Stimulated activated CD4-positive, alpha-beta T cell treated with anti-CD3 and anti-CD28 coated beads, Interleukin-1b, Interleukin-23, amount 100 ng/mL, for 4 hours (primary cell): Measurements from ENCODE around the gene B3GLCT.

Experiments used
- DNase-seq, 2 donors: peaks; one replicate each; pipeline ENCODE4 v3.0.0-alpha.2; 2020; ENCODE audit warnings: low read depth in 2 of 2

The B3GLCT gene

DNA sequence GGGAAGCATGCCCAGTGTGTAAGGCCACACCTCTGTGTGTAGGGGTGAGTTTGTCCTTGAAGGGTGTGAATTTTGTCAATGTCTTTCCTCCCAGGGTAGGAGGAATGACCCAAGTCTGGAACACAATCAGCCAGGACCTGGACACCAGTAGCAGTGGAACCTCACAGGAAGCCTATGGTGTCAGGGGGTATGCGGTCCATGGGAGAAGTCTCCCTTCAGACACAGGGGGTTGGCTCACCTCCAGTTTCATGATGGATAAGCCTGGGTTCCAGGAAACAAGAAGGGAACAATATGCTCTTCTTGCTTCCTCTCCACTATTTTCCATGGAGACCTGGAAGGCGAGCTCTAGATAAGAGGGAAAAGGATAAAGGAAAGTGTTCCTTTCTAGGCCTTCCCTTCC lies 23.9 kb downstream of the B3GLCT start:
- no peak for DNase-seq

DNA sequence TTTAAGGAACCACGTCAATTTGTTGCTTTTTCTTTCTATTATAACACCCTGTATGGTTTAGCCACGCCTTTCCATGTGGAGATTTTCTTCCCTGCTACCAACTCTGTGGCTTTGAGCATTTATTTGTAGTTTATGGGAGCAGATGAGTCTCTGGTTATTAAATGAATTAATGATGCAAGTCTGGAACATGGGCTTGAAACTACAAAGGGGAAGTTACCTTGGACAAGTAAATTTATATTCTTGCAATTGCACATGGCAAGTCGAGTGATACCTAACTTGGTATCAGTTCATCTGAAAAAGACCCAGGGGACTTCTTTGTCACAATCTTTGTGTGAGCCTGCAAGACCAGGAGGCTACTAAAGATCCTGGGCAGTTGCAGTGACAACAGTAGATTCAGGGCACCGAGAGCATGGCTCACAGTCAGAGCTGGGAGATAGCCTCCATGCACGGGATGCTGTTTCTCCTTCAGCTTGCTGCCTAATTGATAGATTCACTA lies 24.4 kb downstream of the B3GLCT start:
- DNase-seq = no peak

DNA sequence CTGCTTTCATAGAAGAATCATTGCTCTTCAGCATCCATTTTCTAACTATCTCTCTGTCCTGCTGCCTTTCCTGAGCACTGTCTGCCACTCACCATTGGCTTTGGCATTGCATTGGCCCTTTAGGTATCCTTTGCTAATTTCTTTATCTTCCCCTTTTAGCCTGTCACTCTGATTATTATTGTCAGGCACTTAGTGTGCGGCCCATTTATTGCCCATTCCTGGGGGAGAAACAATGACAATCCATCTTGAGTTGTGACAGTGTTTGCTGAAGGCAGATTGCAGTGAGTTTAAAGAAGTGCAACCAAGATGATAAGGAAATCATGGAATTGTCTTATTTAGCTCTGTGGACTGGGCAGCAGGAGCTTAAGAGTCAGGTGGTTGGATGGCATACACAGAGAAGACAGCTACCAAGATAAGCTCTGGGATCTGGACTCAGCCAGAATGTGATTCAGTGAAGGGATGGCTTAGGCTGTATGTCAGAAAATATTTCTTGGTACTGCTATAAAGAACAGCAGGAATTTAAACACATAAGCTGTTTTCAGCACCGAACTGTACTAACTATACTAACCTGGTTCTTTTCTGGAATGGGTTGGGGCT lies 25.3 kb downstream of the B3GLCT start:
- no peak for DNase-seq

DNA sequence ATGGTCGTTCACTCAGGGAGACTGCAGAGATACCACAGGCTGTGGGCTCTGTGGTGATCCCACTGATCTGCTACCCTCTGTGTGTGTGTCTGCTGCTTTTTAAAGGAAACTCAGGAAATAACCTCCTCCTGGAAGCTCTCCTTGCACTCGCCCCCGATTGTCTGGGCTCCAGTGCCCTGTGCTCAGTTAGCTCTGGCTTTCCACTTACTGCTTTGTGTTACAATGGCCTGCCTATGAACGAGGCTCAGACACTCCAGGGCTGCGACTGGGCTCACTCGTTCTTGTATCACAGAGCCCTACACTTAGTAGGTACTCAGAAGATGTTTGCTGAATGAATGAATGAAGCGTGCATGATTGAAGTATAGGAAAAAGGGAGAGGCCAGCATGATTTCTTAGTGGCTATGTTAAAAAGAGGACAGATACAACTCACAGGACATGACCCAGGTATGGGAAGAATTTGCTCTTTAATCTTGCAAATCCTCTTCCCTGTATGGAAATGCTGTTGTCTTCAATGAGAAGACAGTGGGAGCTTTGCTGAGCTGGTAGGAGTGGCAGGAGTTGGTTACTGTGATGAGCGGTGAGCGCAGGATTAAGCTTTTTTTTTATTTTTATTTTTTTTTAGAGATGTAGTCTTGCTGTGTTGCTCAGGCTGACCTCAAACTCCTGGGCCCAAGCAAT lies 26.4 kb downstream of the B3GLCT start:
- no peak for DNase-seq

DNA sequence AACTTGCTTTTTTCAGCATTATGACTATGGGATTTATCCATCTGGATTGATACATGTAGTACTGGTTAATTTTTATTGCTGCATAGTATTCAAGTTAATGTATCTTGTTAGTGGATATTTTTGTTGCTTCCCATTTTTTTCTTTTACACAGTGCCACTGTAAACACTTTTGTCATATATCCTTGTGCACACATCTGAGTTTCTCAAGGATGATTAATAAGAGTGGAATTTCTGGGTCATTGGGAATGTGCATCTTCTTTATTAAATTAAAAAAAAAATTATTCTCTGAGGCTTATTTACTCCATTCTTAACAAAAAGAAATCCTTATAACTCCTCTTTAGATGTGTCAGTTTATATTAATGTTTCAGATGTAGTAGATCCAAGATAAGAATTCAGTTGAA lies 27.3 kb downstream of the B3GLCT start:
- no peak for DNase-seq

DNA sequence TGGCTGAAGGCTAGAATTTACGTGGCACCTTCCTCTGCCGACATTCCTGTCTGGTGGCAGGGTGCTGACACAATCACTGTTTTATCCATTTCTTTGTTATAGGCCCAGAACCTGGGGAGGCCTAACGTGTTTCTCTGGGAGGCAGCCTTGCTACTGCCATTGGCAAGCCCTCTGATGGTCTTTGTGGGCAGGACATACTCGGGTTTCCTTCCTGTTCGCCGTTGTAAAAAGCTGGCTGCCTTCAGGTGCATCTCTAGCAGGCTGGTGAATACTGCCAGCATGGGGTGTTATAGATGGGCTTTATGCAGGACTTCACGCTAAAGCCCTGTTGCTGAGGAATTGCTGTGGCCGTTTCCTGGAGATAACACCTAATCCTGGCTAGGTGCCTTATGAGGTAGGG lies 28.1 kb downstream of the B3GLCT start:
- DNase-seq = no peak

DNA sequence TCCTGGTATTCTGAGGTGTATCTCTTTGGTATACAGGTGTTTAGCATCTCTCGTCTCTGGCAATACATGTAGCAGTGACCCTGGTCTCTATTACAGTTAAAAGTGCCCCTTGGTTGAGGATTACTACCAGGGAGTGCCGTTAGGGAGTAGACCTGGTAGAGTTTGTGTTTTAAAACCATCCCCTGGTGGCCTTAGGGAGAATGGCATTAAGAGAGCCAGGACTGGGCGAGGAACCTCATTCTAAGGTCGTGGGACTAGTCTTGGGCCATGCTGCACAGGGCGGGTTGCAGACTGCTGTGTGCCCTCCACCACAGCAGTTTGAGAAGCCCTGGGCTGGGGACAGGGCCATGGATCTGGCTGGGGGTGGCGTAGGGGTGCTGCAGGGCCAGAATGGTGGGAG lies 35.0 kb downstream of the B3GLCT start:
- no peak for DNase-seq

DNA sequence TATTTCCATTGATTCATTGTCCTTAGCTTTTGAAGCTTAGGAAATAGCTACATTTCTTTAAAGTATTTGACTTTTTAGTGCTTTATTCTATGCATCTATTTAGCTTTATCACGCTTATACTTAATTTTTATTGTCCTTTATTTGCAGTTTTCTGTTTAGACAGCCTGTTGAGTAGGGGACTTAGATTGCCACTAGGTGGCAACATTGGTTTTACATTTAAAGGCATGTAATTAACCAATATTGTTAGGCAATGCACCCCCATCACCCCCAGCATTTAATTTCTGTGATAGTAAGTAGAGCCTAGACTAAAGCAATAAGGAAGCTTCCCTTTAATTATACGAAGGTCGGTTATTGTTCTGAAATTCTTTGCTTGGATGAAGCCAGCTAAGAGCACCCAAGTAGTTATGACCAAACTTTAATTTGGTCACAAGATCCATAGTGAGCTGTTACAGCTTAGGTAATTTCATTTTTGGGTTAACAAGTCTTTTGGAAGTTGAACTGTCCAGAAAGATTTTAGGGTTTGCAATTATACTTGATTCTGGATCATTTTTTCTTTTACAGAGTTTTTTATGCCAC lies 36.5 kb downstream of the B3GLCT start:
- no peak for DNase-seq

DNA sequence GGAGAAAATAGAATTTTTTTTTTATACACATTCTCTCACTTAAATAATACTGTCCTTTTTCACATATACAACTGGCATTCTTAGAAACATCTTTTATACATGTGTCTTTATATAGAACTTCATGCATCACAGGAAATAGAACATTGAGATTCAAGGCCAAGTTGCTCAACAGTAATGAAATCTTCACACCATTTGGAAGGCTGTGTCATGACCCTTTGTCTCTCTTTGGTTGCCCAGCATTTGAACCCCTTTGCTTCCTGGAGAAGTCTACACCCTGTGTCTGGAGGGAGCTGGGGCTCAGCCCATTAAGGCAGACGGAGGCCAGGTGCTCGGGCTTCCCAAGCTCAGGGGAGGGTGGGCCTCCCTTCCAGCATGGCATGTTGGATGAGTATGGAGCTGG lies 41.1 kb downstream of the B3GLCT start:
- no peak for DNase-seq

DNA sequence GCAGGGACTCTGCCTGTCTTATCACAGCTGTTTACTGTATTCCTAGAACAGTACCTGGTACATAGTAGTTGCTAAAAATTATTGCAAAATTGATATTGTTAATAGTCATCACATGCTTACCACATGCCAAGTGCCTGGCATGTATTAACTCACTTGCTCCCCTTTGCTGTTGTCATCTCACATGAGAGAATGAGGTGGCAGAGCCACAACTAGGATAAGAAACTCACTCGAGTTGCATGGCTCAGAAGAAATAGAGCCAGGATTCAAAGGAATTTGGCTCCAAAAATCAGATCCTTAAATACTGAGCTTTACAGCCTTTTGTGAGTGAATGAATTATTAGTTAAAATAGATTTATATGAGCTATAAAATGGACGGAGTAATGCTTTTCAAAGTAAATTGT lies 42.6 kb downstream of the B3GLCT start:
- no peak for DNase-seq

DNA sequence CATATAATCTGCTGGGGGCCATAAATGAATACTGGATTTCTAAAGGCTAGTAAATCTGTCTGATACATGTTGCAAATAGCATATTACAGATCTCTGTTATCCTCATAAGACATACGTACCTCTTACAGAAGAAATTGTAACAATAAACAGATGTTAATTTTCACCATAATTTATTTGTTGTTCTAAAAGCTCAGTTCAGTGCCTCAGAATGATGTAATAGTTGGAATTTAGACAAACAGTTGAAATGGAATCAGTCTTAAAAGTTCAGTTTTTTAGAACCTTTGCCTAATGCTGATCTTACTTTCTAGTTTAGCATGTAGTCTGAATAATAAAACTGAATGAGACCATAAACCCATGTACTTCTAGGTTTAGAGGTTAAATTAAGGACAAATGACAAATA lies 43.1 kb downstream of the B3GLCT start:
- DNase-seq = no peak

DNA sequence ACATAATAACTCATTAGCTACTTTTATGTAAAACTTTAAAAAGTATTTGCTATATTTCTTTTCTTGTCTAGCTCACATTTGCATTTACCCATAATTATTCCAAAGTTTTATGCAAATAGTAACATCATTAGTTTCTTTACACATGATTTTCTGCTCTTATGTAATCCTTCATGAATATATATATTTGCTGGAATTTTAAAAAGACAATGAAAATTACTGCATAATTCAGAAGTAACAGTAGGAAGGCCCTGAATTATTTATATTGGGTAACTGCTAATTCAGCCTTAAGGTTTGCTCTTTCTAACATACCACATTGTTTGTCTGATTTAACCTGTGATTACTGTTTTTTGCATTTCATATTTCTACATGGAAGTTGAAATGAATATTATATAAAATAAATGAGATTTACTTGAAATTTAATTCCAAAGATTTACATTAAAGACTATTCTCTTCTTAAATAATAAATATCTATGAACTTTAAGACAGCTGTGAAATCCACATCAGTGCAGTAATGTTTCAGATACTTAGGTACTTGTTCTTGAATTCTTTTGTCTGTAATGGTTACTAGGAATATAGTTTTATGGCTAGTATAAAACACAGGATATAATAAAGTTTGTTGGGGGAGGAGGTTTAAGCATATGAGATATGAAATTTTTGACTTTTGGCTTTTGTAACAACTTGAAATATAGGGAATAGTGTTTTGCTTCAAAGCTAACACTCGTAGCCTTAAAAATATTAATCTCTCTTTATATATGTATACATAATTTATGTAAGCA lies 46.0 kb downstream of the B3GLCT start:
- DNase-seq = no peak

DNA sequence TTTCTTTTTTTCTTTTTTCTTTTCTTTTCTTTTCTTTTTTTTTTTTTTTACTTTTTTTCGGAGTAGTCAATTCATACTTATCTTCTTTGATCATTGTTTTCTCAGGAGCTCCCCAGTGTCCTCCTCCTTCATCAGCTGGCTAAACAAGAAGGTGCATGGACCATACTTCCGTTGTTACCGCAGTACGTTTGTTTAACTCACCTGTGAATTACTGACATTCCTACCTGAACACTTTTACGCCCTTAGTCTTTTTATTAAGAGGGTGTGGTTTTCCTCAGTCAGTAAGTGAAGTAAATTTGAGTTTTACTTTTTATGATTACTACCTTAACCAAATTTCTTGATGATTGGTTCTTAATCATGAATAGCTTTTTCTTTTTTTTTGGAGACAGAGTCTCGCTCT lies 47.1 kb downstream of the B3GLCT start:
- no peak for DNase-seq

DNA sequence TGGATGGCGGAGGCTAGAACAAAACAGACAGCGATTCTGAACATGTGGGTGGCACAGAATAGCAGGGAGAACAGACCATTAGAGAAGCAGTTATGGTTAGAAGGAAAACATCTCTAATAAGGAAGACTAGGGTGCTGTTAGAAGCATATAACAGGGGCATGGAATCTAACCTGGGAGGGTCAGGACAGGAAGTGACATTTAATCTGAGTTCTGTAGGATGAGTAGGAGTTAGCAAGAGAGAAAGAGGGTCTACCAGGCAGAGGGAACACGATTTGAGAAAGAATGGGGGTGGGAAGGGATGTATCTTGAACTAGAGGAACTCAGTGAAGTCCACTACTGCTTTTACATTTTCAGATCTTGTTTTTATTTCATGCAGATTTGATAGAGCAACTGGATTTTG lies 48.6 kb downstream of the B3GLCT start:
- no peak for DNase-seq

DNA sequence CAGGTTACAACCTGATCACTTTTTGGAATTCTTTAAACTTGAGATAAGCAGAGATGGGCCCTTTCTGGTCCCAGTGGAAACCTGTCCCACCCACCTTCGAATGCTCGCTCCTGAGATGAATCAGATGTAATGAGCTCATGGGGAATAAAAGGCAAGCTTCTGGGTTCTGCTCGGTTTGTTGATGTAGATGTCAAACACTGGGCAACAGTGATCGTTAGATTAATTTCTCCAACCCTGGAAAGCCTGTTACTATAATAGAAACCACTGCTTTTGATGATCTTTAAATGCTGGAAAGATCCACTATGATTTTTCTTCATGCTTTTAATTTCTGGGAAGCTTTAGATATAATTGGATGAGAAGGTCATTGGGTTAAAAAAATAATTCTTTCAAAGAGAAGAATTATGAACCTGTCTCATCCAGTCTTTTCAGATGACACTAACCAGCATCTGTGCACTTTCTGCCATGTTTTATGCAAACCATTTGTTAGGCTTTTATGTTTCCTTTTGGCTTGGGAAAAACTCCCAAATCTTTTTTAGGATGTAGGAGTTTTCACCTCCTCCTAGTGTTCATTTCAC lies 49.3 kb downstream of the B3GLCT start:
- no peak for DNase-seq

DNA sequence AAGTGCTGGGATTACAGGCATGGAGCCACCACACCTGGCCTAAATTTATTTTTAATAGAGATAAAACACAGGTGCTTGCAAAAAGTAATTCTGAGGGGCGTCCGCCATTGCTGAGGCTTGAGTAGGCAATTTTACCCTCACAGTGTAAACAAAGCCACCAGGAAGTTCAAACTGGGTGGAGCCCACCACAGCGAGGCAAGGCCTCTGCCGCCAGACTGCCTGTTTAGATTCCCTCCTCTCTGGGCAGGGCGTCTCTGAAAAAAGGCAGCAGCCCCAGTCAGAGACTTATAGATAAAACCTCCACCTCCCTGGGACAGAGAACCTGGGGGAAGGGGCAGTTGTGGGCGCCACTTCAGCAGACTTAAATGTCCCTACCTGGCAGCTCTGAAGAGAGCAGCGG lies 50.7 kb downstream of the B3GLCT start:
- no peak for DNase-seq

DNA sequence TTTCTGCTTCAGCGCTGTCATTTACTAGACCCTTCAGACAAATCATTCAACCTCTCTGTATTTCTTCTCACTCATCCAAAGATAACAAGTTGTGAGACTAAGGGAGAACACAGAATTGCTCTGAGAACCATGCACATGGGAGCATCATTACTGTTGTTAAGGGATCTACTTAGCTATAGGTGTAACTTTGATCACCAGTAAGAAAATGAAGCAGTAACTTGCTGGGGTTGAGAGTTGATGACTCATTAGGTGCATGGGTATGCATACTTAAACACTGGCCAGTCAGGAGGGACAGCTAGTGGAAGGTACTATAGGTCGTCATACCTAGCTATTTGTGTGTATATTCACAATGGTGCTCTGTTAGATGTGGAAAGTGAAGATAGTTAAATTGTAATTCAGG lies 61.5 kb downstream of the B3GLCT start:
- no peak for DNase-seq

DNA sequence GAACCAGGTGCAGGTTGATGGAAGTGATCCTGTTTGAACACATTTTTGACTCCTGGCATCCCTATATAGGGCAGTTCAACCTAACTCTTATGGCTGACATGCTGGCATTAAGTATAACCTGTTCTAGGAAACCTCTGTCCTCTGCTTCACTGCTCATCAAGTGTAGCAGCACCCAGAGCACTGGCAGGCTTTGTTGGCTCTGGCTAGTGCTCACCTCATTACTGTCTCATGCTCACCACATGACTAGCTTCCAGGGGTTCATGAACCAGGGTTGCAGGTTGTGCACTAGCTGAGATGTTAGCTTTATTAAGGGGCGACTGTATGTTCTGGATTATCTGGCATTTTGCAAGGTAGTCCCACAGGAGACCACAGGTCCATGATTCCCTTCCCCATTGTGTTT lies 63.6 kb downstream of the B3GLCT start:
- no peak for DNase-seq

DNA sequence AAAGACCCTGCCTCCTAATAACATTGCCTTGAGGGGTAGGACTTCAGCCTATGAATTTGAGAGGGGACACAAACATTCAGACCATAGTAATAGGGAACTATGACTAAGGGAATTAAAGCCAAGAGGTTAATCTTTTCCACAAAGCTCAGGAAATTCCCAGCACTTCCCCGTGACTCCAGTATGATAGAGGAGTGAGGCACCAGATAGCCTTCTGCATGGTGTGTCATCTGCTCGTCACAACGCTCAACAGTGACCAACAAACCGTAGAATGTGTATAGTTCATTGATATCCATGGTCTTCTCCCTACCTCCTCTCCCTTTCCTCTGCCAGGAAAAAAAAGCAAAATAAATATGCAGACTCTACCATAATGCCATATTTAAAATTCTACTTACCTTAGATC lies 64.4 kb downstream of the B3GLCT start:
- DNase-seq = no peak

DNA sequence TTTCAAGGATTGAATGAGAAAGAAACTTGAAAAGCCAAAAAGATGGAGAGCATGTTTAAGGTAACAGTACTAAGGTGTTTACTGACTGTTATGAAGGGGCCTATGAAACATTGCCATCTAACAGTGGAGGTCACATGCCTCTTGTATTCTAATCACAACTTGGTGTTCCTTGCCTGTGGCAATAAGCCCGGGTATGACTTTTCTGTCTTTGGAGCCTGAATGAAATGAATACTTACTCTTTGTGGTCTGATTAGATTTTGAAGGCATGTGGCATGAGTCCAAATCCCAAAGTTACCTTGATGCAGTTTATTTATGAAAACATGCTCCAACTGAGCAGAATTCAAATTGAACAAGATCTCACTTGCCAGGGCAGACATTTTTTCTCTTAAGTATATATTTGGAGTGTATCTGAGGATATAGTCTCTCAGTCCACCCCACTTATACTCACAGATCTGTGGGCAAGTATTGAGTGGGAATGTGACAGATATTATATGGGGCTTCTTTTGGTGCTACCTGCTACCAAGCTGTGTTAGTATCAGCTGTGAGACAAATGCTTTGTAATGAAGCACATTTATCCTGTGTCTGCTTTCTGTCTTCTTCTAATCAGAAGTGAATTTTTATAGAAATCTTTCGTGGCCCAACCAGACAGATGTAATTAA lies 67.5 kb downstream of the B3GLCT start:
- DNase-seq = no peak

DNA sequence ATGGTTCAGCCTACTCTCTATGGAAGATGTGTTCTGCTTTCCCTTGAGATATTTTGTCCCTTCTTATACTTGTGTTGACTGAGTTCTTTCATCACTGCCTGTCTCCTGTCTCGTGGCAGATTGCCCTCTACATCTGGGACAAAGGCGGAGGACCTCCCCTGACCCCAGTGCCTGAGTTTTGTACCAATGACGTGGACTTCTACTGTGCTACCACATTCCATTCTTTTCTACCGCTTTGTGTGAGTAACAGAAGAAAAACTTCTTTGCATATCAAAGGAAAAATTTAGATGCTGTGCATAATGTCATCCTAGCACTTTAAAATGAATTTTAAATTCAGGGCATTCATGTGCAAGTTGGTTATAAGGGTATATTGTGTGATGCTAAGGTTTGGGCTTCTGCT lies 74.6 kb downstream of the B3GLCT start:
- DNase-seq = no peak

DNA sequence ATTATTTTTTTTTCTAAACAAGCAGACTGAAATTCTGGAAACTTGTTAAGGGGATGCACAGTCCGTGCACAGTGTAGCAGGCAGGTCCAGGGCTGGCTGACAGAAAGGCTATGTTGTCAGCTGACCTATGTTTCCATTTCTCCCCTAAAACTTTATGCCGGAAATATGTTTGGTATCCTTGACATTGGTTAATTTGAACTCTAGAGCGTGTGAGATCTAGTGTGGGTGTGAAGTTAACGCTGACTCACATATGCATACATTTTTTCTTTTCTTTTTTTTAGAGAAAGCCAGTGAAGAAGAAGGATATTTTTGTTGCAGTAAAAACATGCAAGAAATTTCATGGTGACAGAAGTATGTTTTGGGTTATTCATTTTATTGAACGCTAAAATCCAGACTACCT lies 76.6 kb downstream of the B3GLCT start:
- no peak for DNase-seq
